GM21381 (cell line): Measurements from ENCODE around the gene HLA-F.

Experiments
- ATAC-seq: cut with Tn5 transposase; IDR thresholded peaks from one replicate; pipeline ENCODE4 v1.9.1; 2021; ENCODE audit warnings: mild to moderate bottlenecking, moderate library complexity; ENCODE audit not compliant: unreplicated experiment

HLA-F gene

GRCh38 chr6:29742127-29742526 is 18.9 kb downstream of the HLA-F start:
- ATAC-seq: no peak

- no peak for ATAC-seq
These were observed 19.8 kb downstream of the HLA-F start for GRCh38 chr6:29743025-29743424.

DNA sequence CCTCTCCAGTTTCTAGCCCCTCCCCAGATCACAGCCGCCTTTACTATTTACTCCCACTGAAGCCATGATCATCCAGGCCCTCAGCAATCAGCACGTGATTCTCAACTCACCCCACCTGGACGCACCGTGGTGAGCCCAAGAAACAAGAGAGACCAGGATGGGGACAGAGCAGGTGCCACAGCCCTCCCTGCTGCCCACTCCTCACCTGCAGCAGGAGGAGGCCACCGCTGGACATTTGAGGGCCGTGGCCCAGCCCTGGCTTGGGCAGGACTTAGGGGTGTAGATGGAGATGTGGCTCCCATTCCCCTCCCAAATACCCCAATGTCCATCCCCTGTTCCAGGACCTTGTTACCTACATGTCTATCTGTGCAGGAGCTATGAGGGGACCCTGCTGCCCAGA is 20.3 kb downstream of the HLA-F start:
- no peak for ATAC-seq

DNA sequence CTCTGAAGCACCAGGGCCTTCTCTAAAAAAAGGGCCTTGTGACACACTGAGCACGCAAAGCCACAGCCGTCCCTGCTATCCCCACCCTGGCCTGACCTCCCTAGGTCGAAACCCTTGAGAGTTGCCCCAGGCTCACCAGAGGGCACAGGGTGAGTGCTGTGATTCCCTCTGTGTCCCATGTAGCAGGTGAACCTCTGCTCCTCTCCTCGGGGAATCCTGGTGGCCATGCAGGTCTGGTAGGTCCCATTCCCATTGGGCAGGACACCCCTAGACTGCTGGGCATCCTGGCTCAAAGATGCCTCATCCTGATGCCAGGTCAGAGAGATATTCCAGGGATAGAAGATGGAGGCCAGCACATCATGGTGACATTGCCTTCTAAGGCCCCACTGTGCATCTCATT is 20.9 kb downstream of the HLA-F start:
- ATAC-seq: no peak

DNA sequence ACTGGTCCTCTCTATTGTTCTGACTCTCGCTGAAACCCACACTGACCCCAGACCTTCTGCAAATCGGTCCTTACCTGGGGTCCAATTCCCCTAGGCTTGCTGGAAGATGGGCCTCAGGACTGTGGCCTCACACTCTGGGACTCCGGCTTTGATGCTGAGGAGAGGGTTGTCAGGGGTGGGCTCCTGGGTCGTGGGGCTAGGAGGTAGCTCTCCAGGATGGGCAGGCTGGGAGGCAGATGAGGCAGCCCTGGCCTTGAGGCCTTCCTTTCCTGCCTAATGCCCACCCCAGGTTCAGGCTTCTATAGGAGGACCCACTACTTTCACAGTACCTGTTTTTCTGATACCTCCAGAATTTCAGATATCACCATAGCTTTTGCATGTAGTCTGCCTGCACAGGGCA is 21.4 kb downstream of the HLA-F start:
- ATAC-seq: no peak

DNA sequence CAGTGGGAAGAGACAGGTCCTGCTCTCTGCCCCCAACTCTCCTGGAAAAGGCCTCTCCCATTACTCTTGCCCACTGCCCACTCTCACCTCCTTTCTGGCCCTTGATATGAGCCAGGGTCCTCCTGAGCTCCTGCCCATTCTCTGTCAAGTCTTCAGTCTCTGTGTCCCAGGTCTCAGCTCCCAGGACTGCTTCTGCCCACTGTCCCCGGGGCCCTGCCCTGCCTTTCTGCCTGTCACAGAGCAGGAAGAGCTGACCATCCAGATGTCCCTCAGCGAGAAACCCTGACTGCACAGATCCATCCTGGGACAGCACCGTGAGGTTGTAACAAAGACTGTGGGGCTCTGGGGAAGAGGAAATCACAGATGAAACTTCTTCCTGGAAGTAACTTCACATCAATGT is 22.2 kb downstream of the HLA-F start:
- no peak for ATAC-seq

GRCh38 chr6:29745855-29746449 is 22.7 kb downstream of the HLA-F start:
- no peak for ATAC-seq

GRCh38 chr6:29746846-29747687 is 23.8 kb downstream of the HLA-F start:
- ATAC-seq: no peak

GRCh38 chr6:29747688-29748250 is 24.5 kb downstream of the HLA-F start:
- no peak for ATAC-seq

GRCh38 chr6:29748391-29749307 is 25.4 kb downstream of the HLA-F start:
- peak; percentile 72 for ATAC-seq

DNA sequence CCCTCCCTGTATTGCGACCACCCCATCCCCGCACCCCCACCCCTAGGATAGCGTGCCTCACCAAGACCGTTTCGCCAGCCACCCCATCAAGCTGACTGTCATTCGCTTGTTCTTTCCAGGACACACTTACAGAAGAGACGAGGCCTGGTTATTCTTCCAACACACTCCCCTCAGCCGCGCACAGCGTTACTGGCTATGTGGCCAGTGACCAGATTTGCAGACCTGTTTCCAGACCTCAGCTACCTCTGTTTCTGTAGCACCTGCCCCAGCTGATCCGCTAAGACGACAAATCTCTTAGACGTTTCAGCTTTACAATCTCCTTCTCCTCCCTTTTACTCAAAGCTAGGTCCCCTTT is 26.1 kb downstream of the HLA-F start:
- ATAC-seq: peak; percentile 2

DNA sequence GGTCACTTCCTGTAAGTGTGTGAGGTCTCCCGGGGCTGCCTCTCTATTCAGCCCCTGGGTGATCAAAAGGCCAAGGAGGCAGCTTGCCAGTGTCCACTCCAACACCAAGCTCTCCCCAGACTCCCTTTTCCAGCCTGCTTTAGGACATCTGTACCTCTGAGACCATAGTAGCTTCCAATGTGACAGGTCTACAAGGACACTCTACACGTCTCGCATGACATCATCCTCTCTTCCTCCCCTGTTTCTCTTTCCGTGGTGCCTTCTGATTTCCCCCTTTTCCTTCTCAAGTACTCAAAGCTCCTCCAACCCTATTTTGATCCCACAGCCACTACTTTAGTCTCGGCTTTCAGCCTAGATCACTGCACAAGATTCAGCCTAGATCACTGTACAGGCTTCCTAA is 26.4 kb downstream of the HLA-F start:
- ATAC-seq: no peak

- no peak for ATAC-seq
These were observed 27.5 kb downstream of the HLA-F start for GRCh38 chr6:29750709-29751108.

GRCh38 chr6:29751480-29751879 is 28.2 kb downstream of the HLA-F start:
- no peak for ATAC-seq

DNA sequence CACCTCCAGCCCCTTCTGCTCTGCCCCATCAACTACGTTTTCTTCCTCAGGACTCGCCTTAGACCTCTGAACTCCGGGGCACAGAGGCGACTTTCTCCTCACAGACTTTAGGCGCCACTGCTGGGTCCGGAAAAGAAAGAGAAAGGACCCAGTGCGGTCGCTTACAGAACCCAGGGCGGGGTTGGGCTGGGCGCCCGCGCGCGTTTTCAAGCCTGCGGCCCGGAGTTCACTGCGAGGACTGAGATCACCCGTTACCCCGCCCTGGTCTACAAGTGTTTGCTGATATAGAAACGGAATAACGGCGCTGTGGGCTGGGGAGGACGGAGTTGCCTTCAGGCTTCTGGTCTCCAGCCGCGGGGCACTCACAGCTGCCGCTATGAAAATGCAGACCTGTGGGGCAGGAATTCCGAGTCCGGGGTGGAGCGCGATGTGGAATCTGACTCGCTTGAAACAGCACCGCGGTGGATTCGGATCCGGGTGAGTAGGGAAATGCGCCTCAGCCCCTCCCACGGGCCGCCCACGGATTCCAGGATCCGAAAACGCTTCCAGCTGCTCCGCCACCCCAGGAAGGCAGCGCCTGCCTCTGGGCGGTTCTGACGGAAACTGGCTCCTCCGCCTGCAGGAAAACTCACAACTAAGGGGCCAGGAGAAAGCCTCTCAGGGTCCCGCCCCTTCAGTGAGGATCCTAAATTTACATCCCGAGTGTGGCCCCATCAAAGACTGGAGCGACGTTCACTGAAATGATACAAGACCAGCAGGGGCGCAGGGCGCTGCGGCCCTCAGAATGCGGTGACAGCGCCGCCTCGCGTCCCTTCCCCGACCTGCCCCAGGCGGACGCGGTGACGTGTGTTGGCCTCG is 29.4 kb downstream of the HLA-F start:
- ATAC-seq: peak; percentile 54

GRCh38 chr6:29753309-29753644 is 30.0 kb downstream of the HLA-F start:
- no peak for ATAC-seq

DNA sequence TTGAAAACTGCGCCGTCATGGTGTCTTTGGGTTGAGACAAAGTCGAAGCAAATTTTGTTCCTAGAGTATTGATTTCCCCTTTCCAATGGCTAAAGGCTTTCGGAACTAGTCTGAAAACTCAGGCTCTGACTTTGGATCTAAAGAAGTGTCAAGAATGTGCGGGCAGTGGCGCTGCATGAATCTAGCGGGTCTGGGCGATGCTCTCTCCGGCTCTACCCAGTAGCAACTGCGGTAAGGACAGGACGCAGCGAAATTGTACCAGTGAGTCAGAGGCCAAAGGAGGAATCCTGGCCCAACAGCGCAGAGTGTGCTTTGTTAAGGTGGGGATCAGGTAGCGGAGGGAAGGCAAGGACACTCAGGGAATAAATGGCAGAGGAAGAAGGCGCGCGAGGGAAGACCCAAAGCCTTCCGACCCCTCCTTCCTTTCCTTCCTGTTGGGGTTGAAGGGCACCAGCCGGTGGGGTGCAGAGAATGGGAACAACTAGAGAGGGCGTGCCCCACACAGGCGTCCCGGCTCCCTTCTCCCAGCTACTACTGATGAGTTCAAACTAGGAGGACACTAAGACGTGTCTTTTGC is 32.1 kb downstream of the HLA-F start:
- no peak for ATAC-seq

GRCh38 chr6:29757282-29757681 is 34.0 kb downstream of the HLA-F start:
- ATAC-seq: no peak

GRCh38 chr6:29757701-29758293 is 34.6 kb downstream of the HLA-F start:
- no peak for ATAC-seq

DNA sequence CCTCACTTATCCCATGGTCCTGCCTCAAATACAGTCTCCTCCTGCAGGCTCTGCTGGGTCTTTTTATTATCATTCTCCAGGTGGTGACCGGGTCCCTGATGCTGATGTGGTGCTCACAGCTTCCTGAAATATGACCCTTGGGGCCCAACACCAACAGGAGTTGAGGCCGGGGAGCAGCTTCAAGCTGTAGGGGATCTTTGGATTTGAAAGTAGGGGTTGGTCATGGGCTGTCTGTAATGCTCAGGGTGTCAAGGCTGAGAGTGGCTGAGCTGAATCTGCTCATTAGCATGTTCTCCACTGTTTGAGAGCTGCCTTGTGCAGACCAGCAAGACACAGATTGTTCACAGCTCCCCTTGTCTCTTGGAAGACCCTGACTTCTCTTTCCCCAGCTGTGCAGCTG is 35.5 kb downstream of the HLA-F start:
- ATAC-seq: no peak
